ENCODE data around the gene P2RX3. TPM values are rescaled to one million over a fixed set of nuclear protein-coding genes. Genes with fewer than 3 reads are reported as not detected.

Gene P2RX3
- total and polyA plus RNA-seq, 2 of the 8 experiments (the other 6 are each of a cell fraction or from before 2014, with no cell fraction given) = 0.45 to 0.47 TPM

DNA sequence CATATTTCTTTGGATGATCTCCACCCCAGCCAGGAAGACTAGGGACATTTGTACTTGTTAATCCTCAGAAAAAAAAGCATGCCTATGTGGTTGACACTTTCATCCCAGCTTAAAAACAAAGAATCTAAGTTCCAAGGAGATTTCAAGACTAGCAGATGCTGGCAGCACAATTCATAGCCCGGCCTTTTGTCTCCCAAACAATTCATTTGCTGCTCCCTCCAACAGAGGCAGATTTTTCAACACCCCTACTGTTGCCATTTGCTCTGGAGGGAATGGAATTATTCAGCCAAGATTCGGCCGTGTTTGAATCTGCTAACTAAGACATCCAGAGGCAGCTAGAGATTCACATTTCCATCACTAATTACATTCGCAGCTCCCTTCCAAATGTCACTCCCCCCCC lies 15.3 kb downstream of the P2RX3 start:
- no peaks in the 10 kb centered on the region; a peak in 1 of 7 replicates for H3K27me3 ChIP-seq (replicated peaks in 1 of 4; ENCODE audit: control insufficient read depth in 3 of 4, extremely low read depth in 1 of 4, insufficient read depth in 3 of 4, low read length in 3 of 4)
- TF ChIP-seq RXRA (IDR thresholded peaks at IDR 0.05; ENCODE audit: insufficient read depth, low read depth, low read length) (no peak), CTBP2 (IDR thresholded peaks at IDR 0.05; ENCODE audit: borderline replicate concordance, insufficient read depth, insufficient read length, low read length) (no peak), POLR2A (IDR thresholded peaks at IDR 0.05; ENCODE audit: control extremely low read depth in 1 of 2, low read depth in 2 of 2, low read length in 2 of 2) (no peak), ZNF274 (IDR thresholded peaks at IDR 0.05; ENCODE audit: borderline replicate concordance, extremely low read depth, low read length) (no peak), RBBP5 (IDR thresholded peaks at IDR 0.05; ENCODE audit: borderline replicate concordance, low read depth, low read length) (no peak), BACH1 (IDR thresholded peaks at IDR 0.05; ENCODE audit: low read length) (no peak), GABPA (IDR thresholded peaks at IDR 0.05; ENCODE audit: borderline replicate concordance, insufficient read depth, low read length) (no peak), SP4 (IDR thresholded peaks at IDR 0.05; ENCODE audit: low read length) (no peak), RAD21 (IDR thresholded peaks at IDR 0.05 in 1 of 2, conservative IDR thresholded peaks at IDR 0.05 in 1 of 2; ENCODE audit: low read depth in 2 of 2, low read length in 2 of 2) (no peak)
- TF ChIP-seq, protein P1, sequence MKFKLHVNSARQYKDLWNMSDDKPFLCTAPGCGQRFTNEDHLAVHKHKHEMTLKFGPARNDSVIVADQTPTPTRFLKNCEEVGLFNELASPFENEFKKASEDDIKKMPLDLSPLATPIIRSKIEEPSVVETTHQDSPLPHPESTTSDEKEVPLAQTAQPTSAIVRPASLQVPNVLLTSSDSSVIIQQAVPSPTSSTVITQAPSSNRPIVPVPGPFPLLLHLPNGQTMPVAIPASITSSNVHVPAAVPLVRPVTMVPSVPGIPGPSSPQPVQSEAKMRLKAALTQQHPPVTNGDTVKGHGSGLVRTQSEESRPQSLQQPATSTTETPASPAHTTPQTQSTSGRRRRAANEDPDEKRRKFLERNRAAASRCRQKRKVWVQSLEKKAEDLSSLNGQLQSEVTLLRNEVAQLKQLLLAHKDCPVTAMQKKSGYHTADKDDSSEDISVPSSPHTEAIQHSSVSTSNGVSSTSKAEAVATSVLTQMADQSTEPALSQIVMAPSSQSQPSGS (IDR thresholded peaks at IDR 0.05; ENCODE audit: low read length) = no peak
- TF ChIP-seq, protein P2, sequence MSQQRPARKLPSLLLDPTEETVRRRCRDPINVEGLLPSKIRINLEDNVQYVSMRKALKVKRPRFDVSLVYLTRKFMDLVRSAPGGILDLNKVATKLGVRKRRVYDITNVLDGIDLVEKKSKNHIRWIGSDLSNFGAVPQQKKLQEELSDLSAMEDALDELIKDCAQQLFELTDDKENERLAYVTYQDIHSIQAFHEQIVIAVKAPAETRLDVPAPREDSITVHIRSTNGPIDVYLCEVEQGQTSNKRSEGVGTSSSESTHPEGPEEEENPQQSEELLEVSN (IDR thresholded peaks at IDR 0.05) = no peak

More for the DNA sequence above, 15.3 kb downstream of the P2RX3 start:
- no peak overlapping the region for H3K56ac ChIP-seq (replicated peaks; ENCODE audit: insufficient read length, low read depth, low read length)
- H3K4ac ChIP-seq (replicated peaks; ENCODE audit: insufficient read length, low read depth, low read length) = no peak overlapping the region
- no peak overlapping the region for H2BK120ac ChIP-seq (replicated peaks; ENCODE audit: low read depth, low read length)
- H3K23ac ChIP-seq (ENCODE audit: insufficient read length) = no peak overlapping the region
- ChIA-PET CTCF (ENCODE audit: partially characterized antibody) (interaction anchor here (0.7 to 2.2 kb wide), 12 partner anchors 10 to 190 kb away, joined by 3 to 8 read pairs (median 3); no protein-coding TSS in a partner anchor), POLR2A (ENCODE audit: partially characterized antibody) (interaction anchor here (0.8 to 1.9 kb wide), 8 partner anchors 10 to 295 kb away, joined by 3 to 5 read pairs (median 4); partner anchors contain the start of gene TNKS1BP1)
- no peak overlapping the region for H4K8ac ChIP-seq (ENCODE audit: extremely low read depth, insufficient read depth, low read length)
- no peak overlapping the region for H3K27ac ChIP-seq (ENCODE audit: low read depth, low read length)
- H4K5ac ChIP-seq (ENCODE audit: insufficient read length, low read depth, low read length) = no peak overlapping the region
- FAIRE-seq (no peak), DNase-seq (ENCODE audit: low read depth in 1 of 2, low spot score in 2 of 2) (no peak)
- no peaks in the 10 kb centered on the region for H4K20me1 ChIP-seq (replicated peaks in 1 of 2; ENCODE audit: control insufficient read depth in 1 of 2, insufficient read depth in 2 of 2, low read length in 2 of 2)
- H2AFZ ChIP-seq (ENCODE audit: low read length) = peak overlapping the region; percentile 68; the same call in 1 of the 2 replicates
- H3K23me2 ChIP-seq (ENCODE audit: low read depth, low read length) = peaks cover 3% of the 10 kb centered on the region
- H3K79me2 ChIP-seq (ENCODE audit: control insufficient read depth in 1 of 2, insufficient read depth in 2 of 2, low read length in 2 of 2) = no peaks in the 10 kb centered on the region
- no peak overlapping the region for H4K91ac ChIP-seq (replicated peaks; ENCODE audit: insufficient read length, low read length)
- H2BK5ac ChIP-seq (ENCODE audit: low read depth, low read length) = no peak overlapping the region
- no peak overlapping the region for H3K4me3 ChIP-seq (ENCODE audit: extremely low read depth in 1 of 4, insufficient read depth in 2 of 4, low read depth in 3 of 4, low read length in 4 of 4)
- H2AK5ac ChIP-seq (ENCODE audit: low read depth, low read length) = no peak overlapping the region
- no peaks in the 10 kb centered on the region for H3K9me3 ChIP-seq (ENCODE audit: insufficient read depth in 2 of 2, low read depth in 1 of 2, low read length in 1 of 2)
- H3K4me1 ChIP-seq (replicated peaks in 1 of 4; ENCODE audit: control insufficient read depth in 3 of 4, insufficient read depth in 4 of 4, low read length in 3 of 4) = peaks cover 1 to 4% (median 4%) of the 10 kb centered on the region in 4 experiments; a peak in 5 of 7 replicates
- no peak overlapping the region for H3K9ac ChIP-seq (replicated peaks in 1 of 4; ENCODE audit: extremely low read depth in 1 of 4, low read depth in 3 of 4, low read length in 3 of 4)
- no peak overlapping the region for H3K4me2 ChIP-seq (ENCODE audit: insufficient read depth in 1 of 2, low read depth in 2 of 2, low read length in 2 of 2)
- H2BK12ac ChIP-seq (ENCODE audit: low read depth, low read length) = no peak overlapping the region
- 65% methylated on average over 2 of the region's 4 CpGs; no CpG with 5 or more reads in 1 of the 2 experiments for WGBS, 2 experiments (ENCODE audit: extremely low coverage in 1 of 2, insufficient coverage in 1 of 2, insufficient read length in 1 of 2, insufficient replicate concordance in 2 of 2, low coverage in 1 of 2, low lambda C conversion rate in 2 of 2, missing lambda C conversion rate in 1 of 2)
- no peaks in the 10 kb centered on the region for H3K36me3 ChIP-seq (ENCODE audit: control insufficient read depth in 2 of 4, insufficient read depth in 4 of 4, low read length in 3 of 4)
- H3K18ac ChIP-seq (ENCODE audit: extremely low read depth, low read length) = no peak overlapping the region
- no peaks in the 10 kb centered on the region for H3K79me1 ChIP-seq (ENCODE audit: low read depth, low read length)
- no peak overlapping the region for H2BK15ac ChIP-seq (ENCODE audit: low read length)
- H2BK20ac ChIP-seq (ENCODE audit: low read length) = no peak overlapping the region
- no peak overlapping the region for H3K14ac ChIP-seq (ENCODE audit: insufficient read length)

Data from H1 (cell line).